T47D (cell line): ENCODE results near the gene CREBZF.

Source experiments
- DNase-seq, 2 experiments: peaks; one replicate each; pipeline versions ENCODE4 v3.0.0 to v3.0.0-alpha.2; 2011 to 2012; ENCODE audit warnings: low read depth in 1 of 2, low spot score in 1 of 2
- JUND ChIP-seq: IDR thresholded peaks from 2 replicates; pipeline ENCODE4 v1.6.1; 2012; ENCODE audit warnings: low read depth
- in situ Hi-C: cut with HindIII; loops from 2 replicates; pipeline ENCODE4 v1.10.0; 2016; ENCODE audit warnings: low sequenced_read_pairs, low pct_unique_long_range_greater_than_20kb

Gene CREBZF, protein sequence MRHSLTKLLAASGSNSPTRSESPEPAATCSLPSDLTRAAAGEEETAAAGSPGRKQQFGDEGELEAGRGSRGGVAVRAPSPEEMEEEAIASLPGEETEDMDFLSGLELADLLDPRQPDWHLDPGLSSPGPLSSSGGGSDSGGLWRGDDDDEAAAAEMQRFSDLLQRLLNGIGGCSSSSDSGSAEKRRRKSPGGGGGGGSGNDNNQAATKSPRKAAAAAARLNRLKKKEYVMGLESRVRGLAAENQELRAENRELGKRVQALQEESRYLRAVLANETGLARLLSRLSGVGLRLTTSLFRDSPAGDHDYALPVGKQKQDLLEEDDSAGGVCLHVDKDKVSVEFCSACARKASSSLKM

DNA sequence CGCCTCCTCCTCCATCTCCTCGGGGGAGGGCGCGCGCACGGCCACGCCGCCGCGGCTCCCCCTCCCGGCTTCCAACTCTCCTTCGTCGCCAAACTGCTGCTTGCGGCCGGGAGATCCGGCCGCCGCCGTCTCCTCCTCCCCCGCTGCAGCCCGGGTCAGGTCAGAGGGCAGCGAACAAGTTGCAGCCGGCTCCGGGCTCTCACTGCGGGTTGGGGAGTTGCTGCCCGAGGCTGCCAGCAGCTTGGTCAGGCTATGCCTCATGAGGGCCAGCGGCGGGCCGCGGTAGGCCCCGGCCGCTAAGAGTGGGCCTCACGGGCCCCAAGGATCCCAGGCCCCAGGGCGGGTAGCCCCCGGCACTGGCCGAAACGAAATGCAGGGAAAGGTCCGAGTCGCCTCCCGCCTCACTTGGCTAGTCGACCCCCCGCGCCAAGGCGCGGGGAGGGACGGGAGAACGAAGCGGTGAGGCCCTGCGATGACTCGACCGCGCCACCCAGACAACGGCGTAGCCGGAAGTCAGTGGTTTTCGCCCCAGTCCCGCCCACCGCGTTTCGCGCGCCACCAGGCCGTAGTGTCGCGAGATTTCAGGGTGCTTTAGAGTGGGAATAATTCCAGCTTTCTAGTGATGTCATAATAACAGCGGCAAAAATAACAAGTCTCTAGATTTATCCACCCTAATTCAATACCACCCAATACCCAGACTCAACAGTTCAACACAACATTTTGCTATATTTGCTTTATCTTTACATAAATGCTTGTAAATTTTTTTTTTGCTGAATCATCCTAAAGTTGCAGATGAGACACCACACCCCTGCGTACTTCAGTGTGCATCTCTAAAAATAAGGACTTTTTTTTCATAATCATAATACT lies at the start of gene CREBZF:
TSS of gene CREBZF (minus strand) at position 515 of the 867 bp plus-strand sequence. CDS start at position 261, 254 bp downstream.
- TF ChIP-seq JUND = no peak
- in situ Hi-C loops = no loop called here
- peak; percentile 95 to 97 for DNase-seq

DNA sequence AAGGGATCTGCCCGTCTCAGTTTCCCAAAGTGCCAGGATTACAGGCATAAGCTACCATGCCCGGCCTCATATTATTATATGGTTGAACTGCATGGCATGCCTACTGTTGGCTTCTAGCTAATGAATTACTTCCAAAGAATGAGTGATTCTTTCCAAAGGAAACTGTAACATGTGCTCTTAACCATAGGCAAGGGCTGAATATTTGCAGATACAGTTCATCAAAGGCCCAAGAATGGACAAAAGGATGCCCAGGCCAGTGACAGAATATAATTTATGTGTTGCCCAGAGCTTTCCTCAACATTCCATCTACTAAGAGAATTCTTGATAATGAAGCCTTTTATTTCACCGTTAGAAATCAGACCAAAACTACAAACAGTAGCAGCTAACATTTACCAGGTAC lies 48.0 kb upstream of the CREBZF start:
- no peak for DNase-seq
- in situ Hi-C loops = no loop called here
- TF ChIP-seq JUND = no peak

DNA sequence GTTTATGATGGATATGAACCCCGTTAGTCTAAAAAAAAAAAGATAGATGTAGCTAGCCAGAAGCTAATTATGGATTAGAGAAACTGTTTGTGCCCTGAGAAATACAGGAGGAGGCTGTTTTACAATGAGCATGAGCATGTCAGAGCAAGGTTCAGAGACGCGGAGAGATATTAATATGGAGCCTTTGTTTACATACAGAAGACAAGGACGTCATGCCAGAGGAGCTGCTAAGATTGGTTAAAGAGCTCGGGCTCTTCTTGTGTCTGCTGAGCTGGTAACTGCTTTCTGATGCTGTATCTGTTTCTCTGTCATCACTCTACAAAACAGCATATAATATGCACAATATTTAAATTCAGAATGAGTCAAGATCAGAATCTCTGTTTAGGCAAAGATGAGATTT lies 46.0 kb upstream of the CREBZF start:
- in situ Hi-C loops = no loop called here
- TF ChIP-seq JUND = no peak
- no peak for DNase-seq

DNA sequence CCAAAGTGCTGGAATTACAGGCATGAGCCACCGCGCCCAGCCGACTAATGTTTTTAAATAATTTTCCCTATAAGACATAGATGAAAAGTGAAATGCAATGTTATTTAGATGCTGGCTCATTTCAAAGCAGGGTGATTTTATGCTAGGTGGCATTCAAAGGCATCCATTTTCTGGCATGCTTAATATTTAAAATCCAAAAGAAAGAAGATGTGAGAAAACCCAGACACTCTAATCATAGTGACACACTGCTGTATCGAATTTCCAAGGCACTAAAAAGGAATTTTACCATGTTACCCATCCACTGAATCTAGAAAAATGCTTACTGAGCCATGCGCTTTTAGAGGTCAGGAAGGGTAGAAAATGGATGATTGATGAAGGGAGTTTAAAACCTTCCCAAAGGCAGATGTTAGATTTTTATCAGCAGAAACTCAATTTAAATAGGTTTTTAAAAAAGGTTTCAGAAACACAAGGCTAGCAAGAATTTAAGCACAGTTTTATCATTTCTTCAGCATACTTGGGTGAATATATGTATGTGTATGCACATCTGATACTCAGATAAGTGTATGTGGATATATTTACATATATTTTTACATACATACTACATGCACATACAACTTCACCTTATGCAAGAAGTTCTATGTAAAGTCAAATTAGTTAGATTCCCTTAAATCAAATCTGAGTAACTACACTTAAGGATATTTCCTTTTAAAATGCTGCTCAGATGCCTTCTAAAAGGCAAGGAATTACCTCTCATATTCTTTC lies 45.2 kb upstream of the CREBZF start:
- DNase-seq = no peak
- TF ChIP-seq JUND = no peak
- in situ Hi-C loops = no loop called here

DNA sequence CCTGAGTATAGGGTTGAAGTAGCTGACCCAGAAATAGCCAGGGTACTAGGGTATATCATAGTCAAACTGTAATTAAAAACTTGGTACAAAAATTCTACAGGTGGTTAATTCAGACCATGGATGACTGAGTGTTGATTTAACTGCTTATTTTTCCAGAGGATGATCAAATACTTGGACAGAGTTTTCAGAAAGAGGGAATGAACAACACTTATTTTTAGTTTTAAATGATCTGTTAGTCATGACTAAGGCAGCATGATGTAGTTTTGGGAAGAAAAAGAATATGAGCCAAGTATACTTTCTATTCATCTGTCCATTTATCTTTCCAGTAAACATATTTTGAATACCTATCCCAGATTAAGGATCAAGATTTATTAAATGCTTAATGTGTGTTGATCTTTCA lies 40.9 kb upstream of the CREBZF start:
- in situ Hi-C loops = no loop called here
- DNase-seq = no peak
- TF ChIP-seq JUND = no peak

DNA sequence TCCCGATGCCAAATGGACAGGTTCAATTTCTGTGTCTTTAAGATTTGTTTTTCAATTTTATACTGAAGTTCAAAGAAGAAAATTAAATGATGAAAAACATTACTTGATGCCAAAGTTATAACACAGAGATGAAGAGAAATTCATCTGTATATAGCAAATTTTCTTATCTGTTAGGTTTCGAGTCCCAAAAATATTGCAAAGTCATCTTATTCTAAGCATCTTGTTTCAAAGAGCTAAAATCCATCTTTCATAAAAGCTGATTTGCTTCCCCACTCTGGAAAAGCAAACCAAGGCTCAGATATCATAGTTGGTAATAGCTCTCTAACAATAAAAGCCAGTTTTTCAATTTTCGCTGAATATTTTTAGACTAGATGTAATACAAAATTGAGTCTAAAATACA lies 40.0 kb upstream of the CREBZF start:
- no peak for DNase-seq
- in situ Hi-C loops = no loop called here
- TF ChIP-seq JUND = no peak

DNA sequence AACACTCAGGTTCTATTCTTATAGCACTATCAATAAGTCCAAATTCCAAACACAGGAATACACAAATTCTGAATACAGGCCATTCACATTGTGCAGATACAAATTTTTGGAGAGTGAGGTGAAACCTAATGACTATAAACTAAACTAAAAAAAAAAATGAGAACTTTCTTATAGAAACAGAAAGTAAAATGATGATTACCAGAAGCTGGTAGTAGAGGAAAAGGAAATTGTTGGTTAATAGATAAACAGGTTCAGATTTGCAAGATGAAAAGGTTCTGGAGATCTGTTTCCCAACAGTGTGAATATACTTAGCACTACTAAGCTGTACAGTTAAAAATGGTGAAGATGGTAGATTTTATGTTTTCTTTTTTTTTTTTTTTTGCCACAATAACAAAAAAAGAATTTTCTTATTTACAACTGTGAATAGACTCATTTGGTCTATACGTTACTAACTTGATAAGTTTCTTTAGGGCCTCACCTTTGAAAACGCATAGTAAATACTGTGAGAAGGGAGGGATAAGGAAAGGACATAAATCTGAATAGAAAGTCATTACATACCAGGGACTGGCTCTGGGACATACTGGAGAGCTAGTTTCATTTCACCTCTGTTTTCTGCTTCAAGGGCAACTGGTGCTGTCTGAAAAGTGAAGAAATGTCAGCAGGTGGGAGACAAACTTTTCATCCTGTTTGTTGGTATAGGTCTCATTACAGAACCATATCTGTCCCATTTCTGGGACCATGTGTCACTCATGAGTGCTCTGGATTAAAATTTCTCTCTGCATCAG lies 35.2 kb upstream of the CREBZF start:
- TF ChIP-seq JUND = no peak
- DNase-seq = no peak
- in situ Hi-C loops = no loop called here

DNA sequence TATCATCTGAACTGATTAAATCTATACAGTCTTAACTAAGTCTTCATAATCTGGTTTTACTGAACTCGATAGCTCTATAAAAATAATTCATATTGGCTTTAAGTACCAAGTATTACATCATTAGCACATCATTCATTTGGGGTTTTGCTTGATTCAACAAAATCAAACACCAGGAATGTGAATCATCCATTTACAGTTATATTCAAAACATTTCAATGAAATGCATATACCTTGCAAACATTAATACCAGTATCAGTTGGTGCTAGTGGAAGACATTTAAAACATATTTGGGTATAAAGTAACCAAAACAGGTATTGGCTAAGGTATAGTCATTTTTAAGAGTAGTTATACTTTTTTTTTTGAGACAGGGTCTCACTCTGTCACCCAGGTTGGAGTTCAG lies 33.3 kb upstream of the CREBZF start:
- no peak for DNase-seq
- in situ Hi-C loops = no loop called here
- TF ChIP-seq JUND = no peak

DNA sequence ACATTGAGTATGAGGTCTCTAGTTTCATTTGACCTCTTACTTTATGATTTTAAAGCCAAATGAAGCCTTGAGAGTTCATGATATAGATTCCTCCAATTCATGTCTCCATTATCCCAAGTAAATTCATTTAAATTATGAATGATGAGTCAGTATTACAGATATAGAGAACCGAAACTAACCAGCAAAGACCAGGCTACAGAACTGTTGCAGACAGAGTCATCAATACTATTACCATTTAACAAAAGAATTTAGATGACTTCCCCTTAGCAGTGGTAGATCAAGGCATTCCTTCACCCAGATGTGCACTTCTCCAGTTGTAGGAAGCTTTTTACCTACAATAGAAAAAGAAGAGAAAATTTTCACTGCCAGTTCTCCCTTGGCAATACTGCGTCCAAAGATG lies 32.8 kb upstream of the CREBZF start:
- in situ Hi-C loops = no loop called here
- no peak for TF ChIP-seq JUND
- no peak for DNase-seq

DNA sequence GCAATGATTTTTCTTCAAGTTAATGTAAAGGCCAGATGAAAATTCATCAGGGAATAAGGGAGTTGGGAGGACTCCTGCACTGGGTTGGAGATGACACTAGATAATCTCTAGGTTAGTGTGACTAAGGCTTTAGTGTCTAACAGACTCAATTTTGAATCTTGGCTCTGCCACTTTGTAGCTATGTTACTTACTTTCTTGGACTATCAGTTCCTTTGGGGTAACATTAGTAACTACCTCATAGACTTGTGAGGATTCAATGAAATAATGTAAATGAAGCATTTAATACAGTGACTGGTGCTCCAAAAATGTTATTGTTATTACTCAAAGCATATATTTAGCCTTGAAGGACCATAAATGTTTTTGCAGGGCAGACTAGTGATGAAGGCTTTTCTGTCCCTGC lies 30.6 kb upstream of the CREBZF start:
- no peak for DNase-seq
- in situ Hi-C loops = no loop called here
- no peak for TF ChIP-seq JUND

DNA sequence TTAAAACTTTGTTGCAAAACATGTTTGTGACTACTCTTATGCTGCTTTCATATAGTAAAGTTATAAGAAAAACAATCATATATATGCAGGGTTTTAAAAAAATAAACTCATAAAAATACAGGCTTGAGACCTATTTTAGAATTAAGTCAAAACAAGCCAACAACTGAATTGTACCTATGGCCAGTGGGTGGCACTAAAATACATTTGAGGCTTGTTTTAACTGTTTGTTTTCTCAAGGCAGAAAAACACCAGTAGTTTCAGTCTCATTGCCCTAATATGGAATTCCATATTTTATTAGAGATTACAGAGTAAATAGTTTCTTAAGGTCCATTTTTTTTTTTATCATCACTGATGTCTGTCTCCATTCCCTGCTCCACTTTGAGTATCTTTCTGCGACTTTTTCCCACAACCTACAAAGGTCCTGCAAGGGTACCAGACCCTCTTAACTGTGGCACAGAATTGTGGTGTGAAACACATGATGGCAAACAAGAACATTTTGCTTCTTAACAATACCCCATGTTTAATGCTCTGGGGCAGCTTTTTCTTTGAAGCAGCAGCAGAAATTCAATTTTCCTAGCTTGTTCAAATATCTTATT lies 29.6 kb upstream of the CREBZF start:
- TF ChIP-seq JUND = no peak
- peak; percentile 31 to 65 for DNase-seq
- in situ Hi-C loops = no loop called here
